Mesenchymal stem cell (in vitro differentiated cells and primary cell): ENCODE results near the gene FER1L5.

Experiments
- DNase-seq: peaks from one replicate; pipeline ENCODE4 v3.0.0-alpha.2; 2013
- H2AFZ ChIP-seq: one replicate; pipeline ENCODE4 v1.6.1; 2013; ENCODE audit warnings: low read depth, mild to moderate bottlenecking, control low read depth, inconsistent platforms, low read length, moderate library complexity
- H2AK5ac ChIP-seq: 2 replicates; pipeline ENCODE4 v1.6.1; 2013; ENCODE audit warnings: low read length, moderate library complexity, mild to moderate bottlenecking, inconsistent platforms; ENCODE audit not compliant: severe bottlenecking
- H2BK120ac ChIP-seq: one replicate; pipeline ENCODE4 v1.6.1; 2013; ENCODE audit warnings: low read depth, mild to moderate bottlenecking, inconsistent platforms, low read length, moderate library complexity
- H2BK12ac ChIP-seq, 2 experiments: one replicate each; pipeline ENCODE4 v1.6.1; 2013; ENCODE audit warnings: inconsistent platforms in 2 of 2, low read length in 2 of 2, mild to moderate bottlenecking in 2 of 2, moderate library complexity in 2 of 2, control low read depth in 1 of 2
- H2BK15ac ChIP-seq: one replicate; pipeline ENCODE4 v1.6.1; 2013; ENCODE audit warnings: mild to moderate bottlenecking, low read depth, inconsistent platforms; ENCODE audit not compliant: poor library complexity, severe bottlenecking
- H2BK5ac ChIP-seq: 2 replicates; pipeline ENCODE4 v1.6.1; 2013; ENCODE audit warnings: low read depth, mild to moderate bottlenecking, low read length, control low read depth, inconsistent platforms; ENCODE audit not compliant: poor library complexity, severe bottlenecking
- H3K14ac ChIP-seq, 2 experiments: one replicate each; pipeline ENCODE4 v1.6.1; 2013; ENCODE audit warnings: inconsistent platforms in 2 of 2, low read length in 2 of 2, control low read depth in 1 of 2, mild to moderate bottlenecking in 1 of 2, moderate library complexity in 1 of 2
- H3K18ac ChIP-seq, 2 experiments: one replicate each; pipeline ENCODE4 v1.6.1; 2013; ENCODE audit warnings: inconsistent platforms in 2 of 2, low read length in 2 of 2, control low read depth in 1 of 2, low read depth in 1 of 2, mild to moderate bottlenecking in 1 of 2
- H3K23ac ChIP-seq, 2 experiments: one replicate each; pipeline ENCODE4 v1.6.1; 2013; ENCODE audit warnings: inconsistent platforms in 2 of 2, low read length in 2 of 2, mild to moderate bottlenecking in 2 of 2, moderate library complexity in 2 of 2, control low read depth in 1 of 2
- H3K27ac ChIP-seq: 2 replicates; pipeline ENCODE4 v1.5.1; 2013; ENCODE audit warnings: mild to moderate bottlenecking, moderate library complexity, low read length, control low read depth, inconsistent platforms; ENCODE audit not compliant: poor library complexity, severe bottlenecking
- H3K27me3 ChIP-seq, 2 experiments: 2 replicates each; pipeline versions ENCODE4 v1.6.1 to v1.7.0; 2013; ENCODE audit warnings: low read length in 2 of 2, mild to moderate bottlenecking in 2 of 2, moderate library complexity in 2 of 2, control low read depth in 1 of 2, inconsistent platforms in 1 of 2; ENCODE audit not compliant: control insufficient read depth in 1 of 2, insufficient read depth in 1 of 2
- H3K36me3 ChIP-seq, 2 experiments: 2 replicates each; pipeline versions ENCODE4 v1.6.1 to v1.7.0; 2013; ENCODE audit warnings: low read length in 2 of 2, control low read depth in 1 of 2, inconsistent platforms in 1 of 2, low read depth in 1 of 2, mild to moderate bottlenecking in 1 of 2; ENCODE audit not compliant: insufficient read depth in 2 of 2, control insufficient read depth in 1 of 2
- H3K4ac ChIP-seq, 2 experiments: one replicate each; pipeline ENCODE4 v1.6.1; 2013; ENCODE audit warnings: inconsistent platforms in 2 of 2, low read length in 2 of 2, mild to moderate bottlenecking in 2 of 2, moderate library complexity in 2 of 2, control low read depth in 1 of 2, low read depth in 1 of 2
- H3K4me1 ChIP-seq: 2 replicates; pipeline ENCODE4 v1.6.1; 2013; ENCODE audit warnings: low read depth, low read length, control low read depth; ENCODE audit not compliant: control insufficient read depth, insufficient read depth
- H3K4me2 ChIP-seq: 2 replicates; pipeline ENCODE4 v1.6.1; 2013; ENCODE audit warnings: low read length, mild to moderate bottlenecking, inconsistent platforms; ENCODE audit not compliant: poor library complexity, severe bottlenecking
- H3K4me3 ChIP-seq, 2 experiments: 2 replicates each; pipeline versions ENCODE4 v1.5.1 to v1.7.0; 2013; ENCODE audit warnings: low read length in 2 of 2, mild to moderate bottlenecking in 2 of 2, control low read depth in 1 of 2, low read depth in 1 of 2; ENCODE audit not compliant: insufficient read depth in 1 of 2
- H3K79me1 ChIP-seq: replicated peaks from 2 replicates; pipeline ENCODE4 v1.6.1; 2013; ENCODE audit warnings: mild to moderate bottlenecking, control low read depth, low read length, inconsistent platforms; ENCODE audit not compliant: poor library complexity, severe bottlenecking
- H3K9ac ChIP-seq: 2 replicates; pipeline ENCODE4 v1.7.0; 2013; ENCODE audit warnings: mild to moderate bottlenecking, low read length, moderate library complexity
- H3K9me3 ChIP-seq: 2 replicates; pipeline ENCODE4 v1.7.0; 2013; ENCODE audit warnings: mild to moderate bottlenecking, low read length; ENCODE audit not compliant: control insufficient read depth
- H4K8ac ChIP-seq: one replicate; pipeline ENCODE4 v1.6.1; 2013; ENCODE audit warnings: inconsistent platforms, mild to moderate bottlenecking, low read length, moderate library complexity
- H4K91ac ChIP-seq: one replicate; pipeline ENCODE4 v1.6.1; 2013; ENCODE audit warnings: mild to moderate bottlenecking, low read length, inconsistent platforms
- WGBS: methylation state at CpG from one replicate; pipeline ENCODE4 v1.1.7; 2013; ENCODE audit warnings: mixed read lengths; 5-methylcytosine and 5-hydroxymethylcytosine counted together

The FER1L5 gene

DNA sequence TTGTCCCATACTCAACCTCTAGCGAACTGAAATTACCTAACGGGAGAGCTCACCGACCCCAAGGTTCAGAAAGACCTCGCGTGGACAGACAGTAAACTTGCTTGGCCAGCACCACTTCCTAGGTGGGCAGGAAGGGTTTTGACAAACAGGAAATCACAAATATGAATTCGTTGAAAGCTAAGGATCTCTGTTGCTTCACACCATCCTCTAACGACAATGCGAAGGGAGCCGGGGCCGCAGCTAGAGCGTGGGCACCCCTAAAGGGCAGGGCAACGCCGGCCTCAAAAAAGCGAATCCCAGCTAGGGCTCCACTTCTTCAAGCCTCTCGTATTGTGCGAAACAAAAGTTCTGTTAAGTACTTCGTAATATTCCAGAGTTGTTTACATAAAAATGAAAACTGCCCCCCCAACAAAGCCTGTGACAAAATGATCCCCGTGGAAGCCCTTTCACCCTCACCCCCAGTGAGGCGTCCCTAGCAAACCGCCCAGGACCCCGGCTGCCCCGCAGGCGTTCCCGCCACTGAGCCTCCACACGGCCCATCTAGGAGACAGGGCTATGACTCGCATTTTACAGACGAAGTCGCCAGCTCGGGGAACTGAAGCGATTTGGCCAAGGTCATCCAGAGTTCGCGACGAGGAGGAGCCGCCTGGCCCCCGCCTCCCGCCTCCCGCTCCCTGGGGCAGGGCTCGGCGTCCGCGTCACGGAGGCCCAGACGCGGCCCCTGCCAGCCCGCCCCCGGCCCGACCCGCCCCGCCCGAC lies 5.0 kb upstream of the FER1L5 start:
- Histone ChIP-seq H3K18ac (peak overlapping the region; percentile 77 to 92), H2AFZ (peak overlapping the region; percentile 86), H3K4ac (peak overlapping the region in 1 of 2 experiments; percentile 73), H4K8ac (peak overlapping the region; percentile 80), H3K4me1 (peaks cover 6% of the 10 kb centered on the region), H2AK5ac (no peak overlapping the region), H3K23ac (peak overlapping the region in 1 of 2 experiments; percentile 90), H3K4me2 (peak overlapping the region; percentile 98), H3K4me3 (peak overlapping the region; percentile 78 to 82), H4K91ac (no peak overlapping the region), H3K27ac (peak overlapping the region; percentile 19), H3K9ac (peak overlapping the region; percentile 95), H2BK15ac (peak overlapping the region; percentile 94), H2BK12ac (no peak overlapping the region), H3K14ac (peak overlapping the region; percentile 83 to 87), H3K79me1 (peaks cover 21% of the 10 kb centered on the region), H2BK120ac (peak overlapping the region; percentile 96), H3K9me3 (no peaks in the 10 kb centered on the region), H3K27me3 (no peaks in the 10 kb centered on the region), H2BK5ac (peak overlapping the region; percentile 63), H3K36me3 (peaks cover 9 to 16% of the 10 kb centered on the region in 2 experiments)
- 4% methylated on average over 25 of the region's 50 CpGs for WGBS
- DNase-seq: peak; percentile 91

DNA sequence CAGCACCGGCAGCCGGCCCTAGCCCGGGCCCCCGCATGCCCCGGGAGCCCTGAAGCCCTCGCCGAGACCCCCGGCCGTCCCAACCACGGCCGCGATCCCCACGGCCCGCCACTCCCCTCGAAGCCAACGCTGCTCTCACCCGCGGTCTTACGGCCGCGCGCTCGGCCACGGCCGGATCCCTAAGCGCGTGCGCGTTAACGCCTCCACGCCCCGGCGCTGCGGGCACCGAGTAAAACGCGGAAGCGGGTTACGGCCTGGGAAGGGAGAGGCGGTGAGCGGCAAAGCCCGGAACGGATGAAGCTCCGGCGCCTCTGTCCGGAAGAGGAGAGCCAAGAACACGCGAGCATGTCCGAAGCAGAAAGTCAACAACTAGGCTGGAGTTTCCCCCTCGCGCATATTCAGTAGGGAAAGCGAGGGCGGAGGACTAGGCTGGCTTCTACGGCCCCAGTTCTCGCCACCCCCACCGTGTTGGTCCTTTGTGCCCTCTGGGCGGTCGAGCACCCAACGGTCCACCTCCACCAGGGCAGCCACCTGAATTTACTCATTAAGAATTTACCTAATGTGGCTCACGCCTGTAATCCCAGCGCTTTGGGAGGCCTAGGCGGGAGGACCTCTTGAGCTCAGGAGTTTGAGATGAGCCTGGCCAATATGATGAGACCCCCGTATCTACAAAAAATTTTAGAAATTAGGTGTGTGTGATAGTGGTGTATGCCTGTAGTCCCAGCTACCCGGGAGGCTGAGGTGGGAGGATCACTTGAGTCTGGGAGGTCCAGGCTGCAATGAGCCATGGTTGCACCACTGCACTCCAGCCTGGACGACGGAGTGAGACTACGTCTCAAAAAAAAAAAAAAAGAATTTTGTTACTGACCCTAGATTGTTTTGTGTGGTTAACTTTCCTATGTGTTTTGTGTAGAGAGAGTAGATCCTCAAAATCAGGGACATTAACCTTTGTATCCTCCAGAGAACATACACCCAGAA lies 4.1 kb upstream of the FER1L5 start, which contains the start of gene KANSL3:
Gene KANSL3 (minus strand): TSS at position 169 of the 978 bp plus-strand sequence. CDS start 1,177 bp downstream, outside the sequence.
- peak within 1 kb of the TSS; percentile 86 for H2AFZ ChIP-seq
- peak within 1 kb of the TSS; percentile 96 for H2BK120ac ChIP-seq
- peaks cover 15% of the 10 kb centered on the region for H3K79me1 ChIP-seq
- peak within 1 kb of the TSS; percentile 98 for H3K4me2 ChIP-seq
- peak within 1 kb of the TSS in 1 of 2 experiments; percentile 90 for H3K23ac ChIP-seq
- H3K36me3 ChIP-seq: peaks cover 3 to 15% of the 10 kb centered on the region in 2 experiments
- peak within 1 kb of the TSS; percentile 78 to 83 for H3K4me3 ChIP-seq
- H3K27ac ChIP-seq: peak within 1 kb of the TSS; percentile 19
- peak within 1 kb of the TSS; percentile 57 to 73 for H3K4ac ChIP-seq
- no peak within 1 kb of the TSS for H2AK5ac ChIP-seq
- H4K91ac ChIP-seq: peak within 1 kb of the TSS; percentile 92
- DNase-seq: peak; percentile 94
- H3K9ac ChIP-seq: peak within 1 kb of the TSS; percentile 95
- peak within 1 kb of the TSS; percentile 94 for H2BK15ac ChIP-seq
- WGBS: 8% methylated on average over 66 of the region's 67 CpGs
- H3K14ac ChIP-seq: peak within 1 kb of the TSS; percentile 83 to 87
- H4K8ac ChIP-seq: peak within 1 kb of the TSS; percentile 99
- peak within 1 kb of the TSS in 1 of 2 experiments; percentile 81 for H2BK12ac ChIP-seq
- H3K4me1 ChIP-seq: peaks cover 6% of the 10 kb centered on the region
- H3K18ac ChIP-seq: peak within 1 kb of the TSS; percentile 82 to 92
- H2BK5ac ChIP-seq: peak within 1 kb of the TSS; percentile 63
- no peaks in the 10 kb centered on the region for H3K9me3 ChIP-seq
- H3K27me3 ChIP-seq: no peaks in the 10 kb centered on the region

DNA sequence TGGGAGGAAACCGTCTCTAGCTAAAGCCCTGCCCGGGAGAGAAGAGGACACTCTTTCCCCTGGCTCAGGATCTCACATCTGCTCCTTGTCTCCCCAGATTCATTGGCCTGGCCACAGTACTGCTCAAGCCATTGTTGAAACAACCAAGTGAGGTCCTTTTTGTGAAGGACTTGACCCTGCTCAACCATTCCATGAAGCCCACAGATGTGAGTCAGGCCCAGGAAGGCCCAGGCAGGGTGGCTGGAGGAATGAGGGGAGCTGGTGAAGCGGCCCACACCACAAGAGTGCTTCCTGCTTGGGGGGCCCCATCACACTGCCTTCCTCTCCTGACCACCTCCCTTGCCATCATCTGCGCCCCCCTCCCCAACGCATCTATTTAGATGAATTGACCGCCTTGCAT lies 5.1 kb downstream of the FER1L5 start:
- H3K9me3 ChIP-seq: no peaks in the 10 kb centered on the region
- WGBS: 93% methylated on average over 6 of the region's 6 CpGs
- no peak overlapping the region for H4K8ac ChIP-seq
- H2BK15ac ChIP-seq: no peak overlapping the region
- no peak overlapping the region for H2BK120ac ChIP-seq
- H3K27ac ChIP-seq: no peak overlapping the region
- H3K23ac ChIP-seq: no peak overlapping the region
- no peak overlapping the region for H2AK5ac ChIP-seq
- H3K36me3 ChIP-seq: no peaks in the 10 kb centered on the region
- H3K4me3 ChIP-seq: no peak overlapping the region
- H3K79me1 ChIP-seq: no peaks in the 10 kb centered on the region
- H3K9ac ChIP-seq: no peak overlapping the region
- H2AFZ ChIP-seq: no peak overlapping the region
- peaks cover 7 to 13% of the 10 kb centered on the region in 2 experiments for H3K27me3 ChIP-seq
- H4K91ac ChIP-seq: no peak overlapping the region
- no peak overlapping the region for H2BK5ac ChIP-seq
- no peak overlapping the region for H2BK12ac ChIP-seq
- DNase-seq: no peak
- H3K18ac ChIP-seq: no peak overlapping the region
- no peak overlapping the region for H3K14ac ChIP-seq
- H3K4ac ChIP-seq: no peak overlapping the region
- H3K4me1 ChIP-seq: no peaks in the 10 kb centered on the region
- H3K4me2 ChIP-seq: no peak overlapping the region
